ENCODE measurements around the gene VRK2. TPM values are rescaled to one million over a fixed set of nuclear protein-coding genes. Genes with fewer than 3 reads are reported as not detected.
"Not testable (repeated sequence)": the region's sequence is repeated elsewhere in the genome, so short reads cannot be mapped to it uniquely, and the experiment has no call there.

The VRK2 gene
- total RNA-seq, 1 donor from 2014 or later = 25.6 TPM

DNA sequence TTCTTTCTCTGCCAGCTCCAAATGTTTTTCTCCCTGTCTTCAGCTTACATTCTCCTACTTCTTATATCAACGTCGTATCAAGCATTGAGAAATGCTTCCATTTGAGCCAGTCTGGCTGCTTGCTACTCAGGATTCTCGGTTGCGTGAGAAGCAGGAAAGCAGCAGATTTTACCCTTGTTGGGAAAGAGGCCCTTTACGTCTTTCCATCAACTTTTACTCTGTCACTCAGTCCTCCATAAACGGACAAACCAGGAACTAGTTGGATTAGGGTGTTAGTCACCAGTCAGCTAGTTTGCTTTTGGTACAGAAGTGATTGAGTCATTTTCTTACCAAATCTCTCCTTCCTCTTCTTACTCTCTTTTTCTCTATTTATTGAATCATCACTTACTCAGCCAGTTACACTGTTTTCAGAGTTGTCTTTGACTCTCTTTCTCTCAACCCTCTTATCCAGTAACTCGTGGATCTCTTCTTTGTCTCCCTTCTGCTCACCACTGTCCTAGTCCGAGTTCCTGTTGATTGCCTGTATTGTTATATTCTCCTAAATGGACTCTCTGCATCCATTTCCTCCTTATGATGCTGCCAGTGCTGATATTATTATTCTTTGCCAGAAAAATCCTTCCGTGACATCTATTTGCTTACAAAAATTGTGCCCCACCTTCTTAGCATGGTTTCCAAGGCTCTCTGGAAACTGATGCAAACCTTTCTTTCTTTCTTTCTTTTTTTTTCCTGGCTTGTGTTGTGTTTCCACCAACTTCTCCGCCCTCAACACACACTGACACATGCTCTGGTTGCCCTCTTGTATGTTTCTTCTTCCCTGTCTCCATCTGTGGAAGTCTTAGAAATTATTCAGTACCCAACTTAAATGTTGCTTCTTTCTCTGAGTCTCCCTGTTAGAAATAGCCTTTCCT is 61.5 kb downstream of the VRK2 start:
- DNase-seq (ENCODE audit: low spot score) = no peak

GRCh38 chr2:58109481-58109880 is 62.9 kb downstream of the VRK2 start:
- DNase-seq (ENCODE audit: low spot score) = no peak

GRCh38 chr2:58110765-58111164 is 64.2 kb downstream of the VRK2 start:
- DNase-seq (ENCODE audit: low spot score) = no peak

DNA sequence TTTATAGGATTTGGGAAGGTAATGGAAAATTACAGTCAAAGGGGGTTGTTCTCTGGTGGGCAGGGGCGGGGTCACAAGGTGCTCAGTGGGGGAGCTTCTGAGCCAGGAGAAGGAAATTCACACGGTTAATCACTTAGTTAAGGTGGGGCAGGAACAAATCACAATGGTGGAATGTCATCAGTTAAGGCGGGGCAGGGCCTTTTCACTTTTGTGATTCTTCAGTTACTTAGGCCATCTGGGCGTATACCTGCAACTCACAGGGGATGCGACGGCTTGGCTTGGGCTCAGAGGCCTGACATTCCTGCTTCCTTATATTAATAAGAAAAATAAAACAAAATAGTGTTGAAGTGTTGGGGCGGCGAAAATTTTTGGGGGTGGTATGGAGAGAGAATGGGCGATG is 67.0 kb downstream of the VRK2 start:
- DNase-seq (ENCODE audit: low spot score) = not testable (repeated sequence)

GRCh38 chr2:58120626-58121229 is 74.1 kb downstream of the VRK2 start:
- DNase-seq (ENCODE audit: low spot score) = no peak

DNA sequence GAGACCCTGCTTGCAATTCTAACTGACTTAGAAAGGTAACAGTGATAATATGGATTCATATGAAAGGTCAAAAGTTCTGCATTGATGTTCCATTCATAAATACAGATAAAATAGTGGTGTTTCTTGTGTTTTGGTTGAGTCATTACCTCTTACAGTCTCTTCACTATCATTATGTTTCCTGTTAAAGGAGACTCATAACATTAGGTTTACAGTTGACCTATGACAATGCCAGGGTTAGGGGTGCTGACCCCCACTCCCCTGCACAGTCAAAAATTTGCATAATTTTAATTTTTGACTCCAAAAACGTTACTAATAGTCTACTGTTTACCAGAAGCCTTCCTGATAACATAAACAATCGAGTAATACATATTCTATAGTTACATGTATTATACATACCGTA is 75.4 kb downstream of the VRK2 start:
- no peak for DNase-seq (ENCODE audit: low spot score)

- no peak for DNase-seq (ENCODE audit: low spot score)
Measured at GRCh38 chr2:58122540-58122939, 75.9 kb downstream of the VRK2 start.

DNA sequence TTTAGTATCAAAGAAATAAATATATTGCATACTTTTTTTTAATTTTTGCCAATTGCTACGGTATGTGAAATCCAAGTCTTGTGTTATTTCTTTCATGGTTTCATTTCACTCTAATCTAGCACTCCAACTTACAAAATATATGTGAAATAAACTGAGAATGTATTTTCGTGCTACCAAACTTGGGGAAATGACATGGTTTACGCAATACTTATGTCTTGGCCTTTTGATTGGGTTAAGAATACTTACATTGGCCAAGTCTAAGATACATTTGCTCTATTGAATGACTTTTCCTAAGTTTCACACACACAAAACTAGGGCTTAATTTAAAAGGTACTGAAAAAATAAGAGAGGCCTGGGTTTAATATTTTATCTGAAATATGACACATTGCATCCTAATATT is 80.5 kb downstream of the VRK2 start:
- DNase-seq (ENCODE audit: low spot score) = no peak

DNA sequence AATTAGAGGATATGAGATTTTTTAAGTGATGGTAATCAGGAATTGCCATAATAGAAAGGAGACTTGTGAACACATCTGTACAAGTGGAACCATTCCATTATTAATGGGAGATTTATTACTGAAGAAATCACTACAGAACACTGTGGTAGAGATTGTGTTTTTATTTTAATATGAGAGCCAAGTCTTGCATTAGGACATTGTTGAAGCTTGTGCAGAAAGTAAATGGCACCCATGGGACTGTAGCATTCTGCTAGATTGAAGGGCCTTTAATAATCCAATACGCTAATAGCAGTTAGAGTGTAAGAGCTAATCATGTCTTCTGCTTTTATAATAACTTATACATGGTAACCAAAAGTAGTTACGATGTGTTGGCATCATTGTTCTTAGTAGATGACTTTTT is 83.6 kb downstream of the VRK2 start:
- DNase-seq (ENCODE audit: low spot score) = no peak

- DNase-seq (ENCODE audit: low spot score) = peak; percentile 44
Measured at GRCh38 chr2:58131191-58132011, 84.8 kb downstream of the VRK2 start.

DNA sequence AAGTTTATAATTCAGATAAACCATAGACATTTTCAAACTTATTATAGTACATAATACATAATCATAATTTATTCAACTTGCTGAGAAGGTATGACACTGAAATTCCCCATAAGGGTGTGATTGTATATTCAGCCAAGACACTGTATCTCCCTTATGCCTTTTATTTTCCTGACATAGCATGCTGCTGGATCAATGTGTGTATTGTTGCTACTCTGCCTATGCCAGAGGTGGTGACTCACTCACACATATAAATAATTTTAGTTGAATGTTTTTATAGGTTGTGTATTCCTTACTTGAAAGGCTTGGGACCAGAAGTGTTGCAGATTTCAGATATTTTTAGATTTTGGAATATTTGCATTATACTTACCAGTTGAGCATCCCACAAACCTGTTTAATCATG is 86.8 kb downstream of the VRK2 start:
- no peak for DNase-seq (ENCODE audit: low spot score)

DNA sequence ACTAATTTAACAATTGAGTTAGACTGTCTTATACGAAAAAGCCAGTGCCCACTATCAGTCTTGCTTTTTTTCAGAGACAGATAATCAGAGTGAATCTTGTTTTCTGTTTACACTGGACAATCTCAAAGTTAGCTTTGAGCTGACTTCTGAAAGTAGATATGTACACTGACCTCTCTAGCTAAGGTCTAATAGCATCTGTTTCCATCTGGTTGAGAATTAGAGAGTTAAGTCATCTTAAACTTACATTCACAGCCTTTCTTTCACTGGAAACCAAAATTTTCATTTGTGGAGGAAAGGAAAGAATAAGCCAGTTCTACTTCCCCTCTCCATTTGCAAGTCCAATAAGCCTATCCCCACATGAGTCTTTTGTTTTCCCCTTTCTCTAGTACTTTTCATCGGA is 89.3 kb downstream of the VRK2 start:
- no peak for DNase-seq (ENCODE audit: low spot score)

- no peak for DNase-seq (ENCODE audit: low spot score)
Measured at GRCh38 chr2:58137221-58137620, 90.6 kb downstream of the VRK2 start.

- no peak for DNase-seq (ENCODE audit: low spot score)
Measured at GRCh38 chr2:58137856-58138255, 91.2 kb downstream of the VRK2 start.

- no peak for DNase-seq (ENCODE audit: low spot score)
Measured at GRCh38 chr2:58138396-58139030, 91.9 kb downstream of the VRK2 start.

- no peak for DNase-seq (ENCODE audit: low spot score)
Measured at GRCh38 chr2:58140508-58141072, 94.0 kb downstream of the VRK2 start.

GRCh38 chr2:58145769-58146168 is 99.2 kb downstream of the VRK2 start:
- not testable (repeated sequence) for DNase-seq (ENCODE audit: low spot score)

GRCh38 chr2:58146707-58147106 is 100.1 kb downstream of the VRK2 start:
- DNase-seq (ENCODE audit: low spot score) = no peak

GRCh38 chr2:58155160-58155778 is 108.7 kb downstream of the VRK2 start:
- no peak for DNase-seq (ENCODE audit: low spot score)

- DNase-seq (ENCODE audit: low spot score) = no peak
Measured at GRCh38 chr2:58156780-58157179, 110.2 kb downstream of the VRK2 start.

DNA sequence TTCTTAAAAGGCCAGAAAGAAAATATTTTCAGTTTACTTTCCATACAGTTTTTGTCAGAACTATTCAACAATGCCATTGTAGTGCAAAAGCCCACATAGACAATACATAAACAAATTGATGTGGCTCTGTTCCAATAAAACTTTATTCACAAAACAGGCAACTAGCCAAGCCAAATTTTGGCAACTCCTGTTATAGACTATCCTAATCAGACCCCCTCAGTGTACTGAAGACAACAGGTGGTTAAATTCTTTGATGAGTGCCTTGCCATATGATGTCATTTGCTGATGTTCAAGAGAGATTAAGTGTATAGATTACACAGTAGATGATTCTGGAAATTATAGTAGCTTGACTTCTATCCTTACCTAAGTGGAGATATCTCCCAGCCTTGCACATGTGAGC is 111.1 kb downstream of the VRK2 start:
- DNase-seq (ENCODE audit: low spot score) = no peak
